ENCODE measurements around the gene CMPK2.

The CMPK2 gene

DNA sequence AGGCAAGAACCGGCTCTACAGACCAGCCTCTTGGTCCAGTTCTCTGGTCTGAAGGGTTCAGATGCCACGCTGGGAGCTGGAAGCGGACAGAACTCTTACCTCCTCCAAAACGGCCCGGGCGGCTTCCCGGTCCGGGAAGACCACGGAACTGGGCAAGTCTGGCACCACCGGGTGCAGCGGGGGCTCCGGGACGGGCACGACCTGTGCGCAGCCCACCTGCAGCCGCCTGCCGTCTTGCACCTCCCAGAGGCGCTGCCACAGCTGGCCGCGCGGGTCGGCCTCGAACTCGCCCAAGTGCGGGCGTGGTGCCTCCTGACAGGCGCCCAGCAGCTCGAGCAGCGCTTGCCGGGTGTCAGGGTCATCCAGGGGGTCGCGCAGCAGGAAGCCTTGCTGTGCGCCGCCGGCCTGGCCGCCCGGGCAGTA lies 773 bp downstream of the CMPK2 start:
- H2AFZ ChIP-seq (ENCODE audit: low read length), result peak overlapping the region; percentile 70

DNA sequence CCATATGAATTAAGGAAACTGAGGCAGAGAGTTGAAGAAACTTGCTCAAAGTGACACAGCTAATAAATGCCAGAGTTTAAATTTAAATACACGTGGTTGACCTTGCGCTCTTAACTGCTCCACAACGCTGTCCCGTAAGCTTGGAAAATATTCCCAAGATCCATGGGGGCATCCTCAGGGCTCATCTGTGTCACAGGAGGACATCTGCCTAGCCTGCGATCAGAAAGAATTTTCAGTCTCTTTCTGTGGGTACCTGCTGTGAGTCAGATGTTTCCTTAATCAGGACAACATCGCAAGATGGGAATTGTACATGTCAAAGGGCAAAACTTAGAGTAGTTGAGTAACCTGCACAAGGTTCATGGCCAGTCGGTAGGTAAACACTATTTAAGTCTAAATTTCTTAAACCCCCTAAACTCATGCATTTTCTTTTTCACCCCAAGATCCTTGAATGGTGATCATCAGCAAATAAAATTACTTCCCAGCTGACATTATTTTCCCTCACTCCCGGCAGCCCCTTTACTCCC lies 1.4 kb downstream of the CMPK2 start:
- Histone ChIP-seq H3K9me3 (ENCODE audit: insufficient read depth, low read depth, low read length) (peaks cover 11% of the 10 kb centered on the region; the same call in 1 of the 2 replicates), H3K79me2 (ENCODE audit: insufficient read depth, low read length) (peaks cover 46% of the 10 kb centered on the region), H3K4me1 (ENCODE audit: insufficient read depth, low read length, poor library complexity, severe bottlenecking) (peaks cover 56% of the 10 kb centered on the region), H4K20me1 (ENCODE audit: insufficient read depth, low read length, poor library complexity, severe bottlenecking) (no peaks in the 10 kb centered on the region), H3K4me3 (ENCODE audit: low read length, poor library complexity, severe bottlenecking) (peak overlapping the region; percentile 86), H3K36me3 (ENCODE audit: insufficient read depth, low read length) (peaks cover 18% of the 10 kb centered on the region; the same call in 1 of the 2 replicates), H3K9me2 (replicated peaks; ENCODE audit: low read depth, low read length) (no peaks in the 10 kb centered on the region), H3F3A (ENCODE audit: low read depth) (no peaks in the 10 kb centered on the region), H3K4me2 (ENCODE audit: low read depth, low read length, poor library complexity, severe bottlenecking) (peak overlapping the region; percentile 93), H3K9ac (ENCODE audit: low read depth, low read length, poor library complexity, severe bottlenecking) (peak overlapping the region; percentile 89), H3K27me3 (ENCODE audit: insufficient read depth, low read length, poor library complexity, severe bottlenecking) (no peaks in the 10 kb centered on the region), H2AFZ (ENCODE audit: low read length) (no peak overlapping the region)
- TF ChIP-seq EZH2phosphoT487 (IDR thresholded peaks at IDR 0.05; ENCODE audit: borderline replicate concordance), result no peak
- TF ChIP-seq, protein P1, sequence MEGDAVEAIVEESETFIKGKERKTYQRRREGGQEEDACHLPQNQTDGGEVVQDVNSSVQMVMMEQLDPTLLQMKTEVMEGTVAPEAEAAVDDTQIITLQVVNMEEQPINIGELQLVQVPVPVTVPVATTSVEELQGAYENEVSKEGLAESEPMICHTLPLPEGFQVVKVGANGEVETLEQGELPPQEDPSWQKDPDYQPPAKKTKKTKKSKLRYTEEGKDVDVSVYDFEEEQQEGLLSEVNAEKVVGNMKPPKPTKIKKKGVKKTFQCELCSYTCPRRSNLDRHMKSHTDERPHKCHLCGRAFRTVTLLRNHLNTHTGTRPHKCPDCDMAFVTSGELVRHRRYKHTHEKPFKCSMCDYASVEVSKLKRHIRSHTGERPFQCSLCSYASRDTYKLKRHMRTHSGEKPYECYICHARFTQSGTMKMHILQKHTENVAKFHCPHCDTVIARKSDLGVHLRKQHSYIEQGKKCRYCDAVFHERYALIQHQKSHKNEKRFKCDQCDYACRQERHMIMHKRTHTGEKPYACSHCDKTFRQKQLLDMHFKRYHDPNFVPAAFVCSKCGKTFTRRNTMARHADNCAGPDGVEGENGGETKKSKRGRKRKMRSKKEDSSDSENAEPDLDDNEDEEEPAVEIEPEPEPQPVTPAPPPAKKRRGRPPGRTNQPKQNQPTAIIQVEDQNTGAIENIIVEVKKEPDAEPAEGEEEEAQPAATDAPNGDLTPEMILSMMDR (conservative IDR thresholded peaks at IDR 0.05; ENCODE audit: low read length), result no peak

More for the DNA sequence above, 773 bp downstream of the CMPK2 start:
- TF ChIP-seq, protein P1 (conservative IDR thresholded peaks at IDR 0.05; ENCODE audit: low read length), result no peak
- TF ChIP-seq EZH2phosphoT487 (IDR thresholded peaks at IDR 0.05; ENCODE audit: borderline replicate concordance), result no peak
- no peaks in the 10 kb centered on the region for H3K9me2 ChIP-seq (replicated peaks; ENCODE audit: low read depth, low read length)
- no peaks in the 10 kb centered on the region for H3K27me3 ChIP-seq (ENCODE audit: insufficient read depth, low read length, poor library complexity, severe bottlenecking)
- peaks cover 46% of the 10 kb centered on the region for H3K79me2 ChIP-seq (ENCODE audit: insufficient read depth, low read length)
- peak overlapping the region; percentile 93 for H3K4me2 ChIP-seq (ENCODE audit: low read depth, low read length, poor library complexity, severe bottlenecking)
- H3K9me3 ChIP-seq (ENCODE audit: insufficient read depth, low read depth, low read length), result peaks cover 10% of the 10 kb centered on the region; the same call in 1 of the 2 replicates
- peaks cover 13% of the 10 kb centered on the region; the same call in 1 of the 2 replicates for H3K36me3 ChIP-seq (ENCODE audit: insufficient read depth, low read length)
- H3K4me3 ChIP-seq (ENCODE audit: low read length, poor library complexity, severe bottlenecking), result peak overlapping the region; percentile 86
- no peaks in the 10 kb centered on the region for H3F3A ChIP-seq (ENCODE audit: low read depth)
- H4K20me1 ChIP-seq (ENCODE audit: insufficient read depth, low read length, poor library complexity, severe bottlenecking), result no peaks in the 10 kb centered on the region
- H3K9ac ChIP-seq (ENCODE audit: low read depth, low read length, poor library complexity, severe bottlenecking), result peak overlapping the region; percentile 89
- peaks cover 56% of the 10 kb centered on the region for H3K4me1 ChIP-seq (ENCODE audit: insufficient read depth, low read length, poor library complexity, severe bottlenecking)

DNA sequence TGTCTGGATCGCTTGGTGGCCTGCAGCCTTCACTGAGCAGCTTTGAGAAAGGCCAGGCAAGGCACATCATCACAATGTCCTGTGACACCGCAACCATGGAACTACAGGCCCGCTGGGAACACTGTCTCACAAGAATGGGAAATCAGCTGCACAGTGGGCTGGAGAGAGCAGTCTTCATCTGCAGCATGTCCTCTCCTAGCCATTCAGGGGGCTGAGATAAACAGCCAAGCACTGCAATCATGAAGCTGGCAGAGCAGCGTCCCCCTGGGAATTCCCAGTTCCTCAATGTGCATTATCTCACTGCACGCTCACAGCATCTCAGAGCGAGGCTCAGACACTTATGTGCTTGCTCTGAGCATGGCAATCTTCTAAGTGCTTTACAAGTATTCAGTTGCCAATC lies 1.9 kb downstream of the CMPK2 start:
- H3K79me2 ChIP-seq (ENCODE audit: insufficient read depth, low read length), result peaks cover 46% of the 10 kb centered on the region
- H3F3A ChIP-seq (ENCODE audit: low read depth), result no peaks in the 10 kb centered on the region
- TF ChIP-seq EZH2phosphoT487 (IDR thresholded peaks at IDR 0.05; ENCODE audit: borderline replicate concordance), result no peak
- TF ChIP-seq, protein P1 (conservative IDR thresholded peaks at IDR 0.05; ENCODE audit: low read length), result no peak
- H3K9me3 ChIP-seq (ENCODE audit: insufficient read depth, low read depth, low read length), result peaks cover 11% of the 10 kb centered on the region; the same call in 1 of the 2 replicates
- H3K36me3 ChIP-seq (ENCODE audit: insufficient read depth, low read length), result peaks cover 20% of the 10 kb centered on the region; the same call in 1 of the 2 replicates
- H4K20me1 ChIP-seq (ENCODE audit: insufficient read depth, low read length, poor library complexity, severe bottlenecking), result no peaks in the 10 kb centered on the region
- peaks cover 56% of the 10 kb centered on the region for H3K4me1 ChIP-seq (ENCODE audit: insufficient read depth, low read length, poor library complexity, severe bottlenecking)
- H3K27me3 ChIP-seq (ENCODE audit: insufficient read depth, low read length, poor library complexity, severe bottlenecking), result no peaks in the 10 kb centered on the region
- H2AFZ ChIP-seq (ENCODE audit: low read length), result no peak overlapping the region
- no peaks in the 10 kb centered on the region for H3K9me2 ChIP-seq (replicated peaks; ENCODE audit: low read depth, low read length)
- H3K4me2 ChIP-seq (ENCODE audit: low read depth, low read length, poor library complexity, severe bottlenecking), result peak overlapping the region; percentile 93
- peak overlapping the region; percentile 89 for H3K9ac ChIP-seq (ENCODE audit: low read depth, low read length, poor library complexity, severe bottlenecking)
- peak overlapping the region; percentile 86 for H3K4me3 ChIP-seq (ENCODE audit: low read length, poor library complexity, severe bottlenecking)
